HG03571 (cell line): Measurements from ENCODE around the gene HIP1R.
"Not testable (repeated sequence)": the region's sequence is repeated elsewhere in the genome, so short reads cannot be mapped to it uniquely, and the experiment has no call there.

Experiments
- ATAC-seq: cut with Tn5 transposase; IDR thresholded peaks from one replicate; pipeline ENCODE4 v1.9.1; 2021; ENCODE audit not compliant: unreplicated experiment

HIP1R gene

DNA sequence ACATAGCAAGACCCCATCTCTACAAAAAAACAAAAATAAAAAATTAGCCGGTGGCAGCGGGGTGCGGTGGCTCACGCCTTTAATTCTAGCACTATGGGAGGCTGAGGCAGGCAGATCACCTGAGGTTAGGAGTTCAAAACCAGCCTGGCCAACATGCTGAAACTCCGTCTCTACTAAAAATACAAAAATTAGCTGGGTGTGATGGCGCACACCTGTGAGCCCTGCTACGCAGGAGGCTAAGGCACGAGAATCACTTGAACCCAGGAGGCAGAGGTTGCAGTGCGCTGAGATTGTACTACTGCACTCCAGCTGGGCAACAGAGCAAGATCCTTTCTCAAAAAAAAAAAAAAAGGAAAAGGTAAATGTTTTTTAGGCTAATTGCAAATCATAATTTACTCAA is 57.5 kb downstream of the HIP1R start:
- ATAC-seq, result not testable (repeated sequence)

GRCh38 chr12:122893208-122894153 is 58.2 kb downstream of the HIP1R start:
- no peak for ATAC-seq

DNA sequence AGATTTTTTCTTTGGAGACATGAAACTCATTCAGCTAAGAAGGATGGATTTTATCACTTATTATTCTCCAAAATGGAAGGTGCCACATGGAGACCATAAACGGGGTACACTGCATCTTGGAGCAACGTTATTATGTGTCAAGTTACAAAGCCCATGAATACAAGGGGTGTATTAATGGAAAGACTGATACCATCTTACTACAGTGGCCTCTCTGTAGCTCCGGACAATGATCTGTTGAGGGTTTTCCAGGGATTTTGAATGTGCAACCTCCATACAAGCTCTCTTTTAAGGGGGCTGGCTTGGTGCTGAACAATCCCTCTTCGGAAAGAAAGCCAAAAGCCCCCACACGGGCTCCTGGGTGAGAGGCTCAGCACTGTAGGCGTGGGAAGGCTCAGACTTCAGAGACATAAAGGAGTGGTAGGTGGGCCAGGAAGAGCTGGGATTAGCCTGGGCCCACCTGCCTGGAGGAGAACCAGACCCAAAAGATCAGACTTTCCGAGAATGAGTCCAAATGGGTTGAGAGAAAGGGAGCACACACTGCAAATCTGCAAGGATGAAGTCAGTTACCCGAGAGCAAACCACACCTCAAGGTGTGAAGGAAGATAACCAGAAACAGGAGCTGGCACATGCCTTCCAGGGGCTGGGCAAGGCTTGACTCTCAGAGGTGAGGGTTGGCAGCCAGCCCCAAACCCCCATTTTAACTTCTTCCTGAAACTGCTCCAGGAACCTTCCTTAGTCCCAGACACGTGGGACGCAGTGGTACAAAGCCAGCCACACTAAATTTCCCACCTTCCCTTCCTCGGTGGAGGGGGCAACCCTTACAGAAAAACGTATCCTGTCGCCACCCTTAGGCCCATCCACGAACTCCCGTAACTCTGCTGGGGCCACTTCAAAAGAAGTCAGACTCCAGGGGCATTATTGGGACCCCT is 59.2 kb downstream of the HIP1R start:
- no peak for ATAC-seq

- ATAC-seq, result no peak
Observed at GRCh38 chr12:122895320-122895703, 60.1 kb downstream of the HIP1R start.

DNA sequence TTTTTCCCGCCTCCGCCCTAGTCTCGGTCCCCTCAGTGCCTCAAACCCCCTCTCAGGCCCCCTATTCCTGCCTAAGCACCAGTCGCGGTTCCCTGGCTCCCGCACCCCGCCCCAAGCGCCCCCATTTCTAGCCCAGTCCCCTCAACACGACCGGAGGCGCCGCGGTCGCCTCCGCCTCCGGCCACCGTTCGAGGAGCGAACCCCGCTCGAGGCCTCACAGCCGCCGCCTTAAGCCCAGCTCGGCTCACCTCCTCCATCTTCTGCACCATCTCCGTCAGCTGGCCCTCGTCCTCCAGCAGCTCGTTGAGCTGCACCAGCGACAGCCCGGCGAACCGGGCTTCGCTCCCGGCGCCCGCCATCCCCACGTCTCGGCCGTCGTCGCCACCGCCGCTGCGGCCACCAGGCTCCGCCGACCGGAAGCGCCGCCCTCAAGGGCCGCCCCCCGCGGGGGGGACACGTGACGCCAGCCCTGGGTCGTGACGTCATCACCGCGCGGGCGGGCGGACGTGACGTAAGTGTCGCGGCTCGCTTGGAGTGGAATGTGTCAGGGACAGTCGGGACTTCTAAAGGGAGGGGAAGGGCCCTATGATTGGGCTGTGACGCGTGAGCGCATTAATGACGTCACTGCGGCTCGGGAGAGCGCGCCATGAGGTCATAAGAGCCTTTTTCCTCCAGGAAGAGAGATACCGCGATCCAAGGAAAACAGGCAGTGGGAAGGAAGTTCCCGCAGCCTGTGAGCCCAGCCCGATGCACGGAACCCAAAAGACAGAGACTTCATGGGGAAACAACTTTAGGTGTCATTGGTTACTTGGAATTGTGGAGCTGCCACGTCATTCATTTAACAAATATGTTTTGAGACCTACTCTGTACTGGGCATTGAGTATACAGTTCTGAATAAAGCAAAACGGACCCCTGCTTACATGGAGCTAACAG is 60.7 kb downstream of the HIP1R start, which contains the start of gene VPS37B:
Gene VPS37B (minus strand): TSS at position 421 of the 933 bp plus-strand sequence. CDS start 62 bp downstream, at position 359.
- ATAC-seq, result peak; percentile 41

GRCh38 chr12:122896662-122897061 is 61.4 kb downstream of the HIP1R start:
- ATAC-seq, result no peak

DNA sequence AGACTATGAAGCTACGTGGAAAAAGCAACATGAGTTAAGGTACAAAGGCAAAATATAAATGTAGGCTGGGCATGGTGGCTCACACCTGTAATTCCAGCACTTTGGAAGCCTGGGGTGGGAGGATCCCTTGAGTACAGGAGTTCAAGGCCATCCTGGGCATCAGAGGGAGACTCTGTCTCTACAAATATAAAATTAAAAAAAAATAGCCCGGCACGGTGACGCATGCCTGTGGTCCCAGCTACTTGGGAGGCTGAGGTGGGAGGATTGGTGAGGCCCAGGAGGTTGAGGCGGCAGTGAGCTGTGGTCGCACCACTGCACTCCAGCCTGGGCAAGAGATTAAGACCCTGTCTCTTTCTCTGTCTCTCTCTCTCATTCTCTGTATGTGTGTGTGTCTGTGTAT is 64.6 kb downstream of the HIP1R start:
- ATAC-seq, result no peak

DNA sequence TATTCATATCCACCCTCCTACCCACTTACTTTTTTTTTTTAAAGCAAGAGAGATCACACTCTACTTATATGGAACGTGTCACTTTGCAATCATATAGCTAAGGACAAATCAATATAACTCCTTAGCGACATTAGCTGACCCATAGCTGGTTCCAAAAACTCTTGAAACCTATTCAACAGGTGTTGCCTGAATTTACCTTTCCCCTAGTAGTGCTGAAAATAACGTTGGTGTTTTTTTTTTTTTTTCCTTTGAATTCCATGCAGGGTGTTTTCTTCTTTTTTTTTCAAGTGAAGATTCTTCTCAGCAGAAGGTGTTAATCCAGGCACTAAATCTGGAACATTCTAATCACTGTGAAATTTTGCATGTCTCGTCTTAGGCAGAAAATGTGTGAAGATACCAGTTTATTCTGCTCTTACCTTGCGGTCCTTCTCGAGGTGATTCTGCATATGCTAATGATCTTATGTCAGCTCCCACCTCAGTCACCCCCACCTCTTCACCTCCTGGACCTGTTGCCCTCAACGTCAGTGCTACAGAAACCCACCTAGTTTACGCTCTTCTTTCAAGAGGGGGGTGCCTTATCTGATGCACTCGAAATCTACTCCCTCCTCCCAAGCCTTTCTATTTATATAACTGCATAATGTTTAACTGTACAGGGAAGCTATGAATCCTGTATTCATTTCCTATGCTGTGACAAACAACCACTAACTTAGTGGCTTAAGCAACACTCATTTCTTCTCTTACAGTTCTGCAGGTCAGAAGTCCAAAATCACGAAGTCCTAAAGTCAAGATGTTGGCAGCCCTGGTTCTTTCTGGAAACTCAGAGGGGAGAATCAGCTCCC is 67.8 kb downstream of the HIP1R start:
- ATAC-seq, result no peak

DNA sequence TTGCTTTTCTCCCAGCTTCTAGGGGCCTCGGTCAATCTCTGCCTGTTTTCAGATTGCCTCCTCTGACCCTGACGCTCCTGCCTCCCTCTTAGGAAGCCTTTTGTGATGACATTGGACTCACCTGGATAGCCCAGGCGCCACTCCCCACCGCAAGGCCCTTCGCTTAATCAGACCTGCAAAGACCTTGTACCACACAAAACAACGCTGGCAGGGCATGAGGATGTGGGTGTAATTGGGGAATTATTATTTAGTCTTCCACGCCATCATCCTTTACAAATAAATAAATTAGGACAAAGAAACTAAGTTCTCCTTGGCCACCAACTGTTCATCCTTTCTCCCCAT is 68.4 kb downstream of the HIP1R start:
- no peak for ATAC-seq

DNA sequence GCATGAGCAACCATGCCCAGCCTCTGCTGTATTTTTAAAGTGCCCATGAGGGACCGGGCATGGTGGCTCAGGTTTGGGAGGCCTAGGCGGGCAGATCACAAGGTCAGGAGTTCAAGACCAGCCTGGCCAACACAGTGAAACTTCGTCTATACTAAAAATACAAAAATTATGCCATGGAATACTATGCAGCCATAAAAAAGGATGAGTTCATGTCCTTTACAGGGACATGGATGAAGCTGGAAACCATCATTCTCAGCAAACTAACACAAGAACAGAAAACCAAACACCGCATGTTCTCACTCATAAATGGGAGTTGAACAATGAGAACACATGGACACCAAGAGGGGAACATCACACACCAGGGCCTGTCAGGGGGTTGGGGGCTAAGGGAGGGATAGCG is 70.0 kb downstream of the HIP1R start:
- ATAC-seq, result not testable (repeated sequence)

DNA sequence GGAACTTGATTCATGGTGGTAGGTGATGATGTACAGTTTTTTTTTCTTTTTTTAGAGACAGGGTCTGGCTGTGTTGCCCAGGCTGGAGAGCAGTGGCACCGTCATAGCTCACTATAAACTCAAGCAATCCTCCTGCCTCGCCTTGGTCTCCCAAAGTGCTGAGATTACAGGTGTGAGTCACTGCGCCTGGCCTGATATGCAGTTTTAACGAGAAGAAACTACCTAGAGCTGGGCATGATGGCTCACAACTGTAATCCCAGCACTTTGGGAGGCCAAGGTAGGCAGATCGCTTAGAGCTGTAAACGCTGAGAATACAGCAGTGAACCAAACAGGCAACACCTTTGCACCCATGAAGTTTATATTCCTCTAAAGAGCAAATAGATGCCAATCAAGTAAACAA is 73.7 kb downstream of the HIP1R start:
- no peak for ATAC-seq

- no peak for ATAC-seq
Observed at GRCh38 chr12:122909442-122910288, 74.4 kb downstream of the HIP1R start.
